GM18909 (cell line): ENCODE data around the gene SMARCC1.

ENCODE experiments used
- ATAC-seq: cut with Tn5 transposase; IDR thresholded peaks from one replicate; pipeline ENCODE4 v1.9.1; 2021; ENCODE audit warnings: mild to moderate bottlenecking; ENCODE audit not compliant: unreplicated experiment, poor library complexity

The SMARCC1 gene

GRCh38 chr3:47712398-47712797, 69.3 kb downstream of the SMARCC1 start:
- no peak for ATAC-seq

GRCh38 chr3:47711596-47711995, 70.1 kb downstream of the SMARCC1 start:
- no peak for ATAC-seq

GRCh38 chr3:47705391-47705790, 76.3 kb downstream of the SMARCC1 start:
- ATAC-seq, result no peak

- ATAC-seq, result no peak
Measured at GRCh38 chr3:47704237-47704612, 77.5 kb downstream of the SMARCC1 start.

DNA sequence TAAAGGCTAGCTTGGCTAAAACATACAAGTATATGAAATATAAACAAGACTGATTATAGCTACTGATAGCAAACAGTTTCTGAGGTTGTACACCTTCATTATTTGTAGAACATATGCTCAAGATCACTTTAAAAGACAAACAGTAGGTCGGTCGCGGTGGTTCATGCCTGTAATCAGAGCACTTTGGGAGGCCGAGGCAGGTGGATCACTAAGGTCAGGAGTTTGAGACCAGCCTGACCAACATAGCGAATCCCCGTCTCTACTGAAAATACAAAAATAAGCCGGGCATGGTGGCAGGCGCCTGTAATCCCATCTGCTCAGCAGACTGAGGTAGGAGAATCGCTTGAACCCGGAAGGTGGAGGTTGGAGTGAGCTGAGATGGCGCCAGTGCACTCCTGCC, 80.3 kb downstream of the SMARCC1 start:
- ATAC-seq, result no peak

GRCh38 chr3:47692158-47692557, 89.5 kb downstream of the SMARCC1 start:
- ATAC-seq, result no peak

DNA sequence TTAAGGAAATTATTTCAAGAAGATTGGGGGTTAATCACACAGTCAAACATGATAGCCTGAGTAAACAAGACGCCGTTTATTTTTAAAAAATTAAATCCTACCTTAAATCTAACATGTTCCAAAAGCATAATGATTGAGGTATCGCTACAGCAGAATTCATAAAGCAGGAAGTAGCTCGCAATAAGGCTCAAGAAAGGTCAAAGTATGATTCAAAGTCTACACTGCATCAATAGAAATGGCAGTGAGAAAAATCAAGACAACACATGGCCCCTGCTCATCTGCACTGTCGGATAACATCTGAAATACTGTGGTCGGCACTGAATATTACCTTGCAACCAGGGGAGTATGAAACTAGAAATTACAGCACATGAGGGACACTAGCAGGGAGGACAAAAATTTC, 93.2 kb downstream of the SMARCC1 start:
- no peak for ATAC-seq

GRCh38 chr3:47685037-47685436, 96.7 kb downstream of the SMARCC1 start:
- no peak for ATAC-seq

DNA sequence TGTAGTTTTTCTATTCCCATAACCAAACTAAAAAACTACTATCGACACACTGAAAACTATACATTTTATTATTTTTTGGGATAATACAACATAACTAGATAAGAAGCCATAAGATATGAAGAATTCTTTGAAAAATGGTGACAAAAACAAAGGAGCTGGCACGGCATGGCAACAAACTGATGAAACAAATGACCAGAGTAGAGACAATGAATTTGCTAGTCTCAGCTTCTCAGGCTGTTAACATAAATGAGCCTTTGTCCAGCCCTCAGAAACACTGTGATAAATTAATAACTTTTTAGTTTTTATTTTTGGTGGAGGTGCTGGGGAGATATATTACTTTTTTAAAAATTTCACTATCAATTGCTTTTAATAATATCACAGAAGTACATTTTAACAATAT, 100.7 kb downstream of the SMARCC1 start:
- ATAC-seq, result no peak

- ATAC-seq, result no peak
Measured at GRCh38 chr3:47678446-47679338, 103.0 kb downstream of the SMARCC1 start.

- no peak for ATAC-seq
Measured at GRCh38 chr3:47669026-47669749, 112.5 kb downstream of the SMARCC1 start.

- ATAC-seq, result no peak
Measured at GRCh38 chr3:47666118-47666517, 115.6 kb downstream of the SMARCC1 start.

- no peak for ATAC-seq
Measured at GRCh38 chr3:47664519-47664918, 117.2 kb downstream of the SMARCC1 start.

GRCh38 chr3:47663630-47664240, 118.0 kb downstream of the SMARCC1 start:
- no peak for ATAC-seq

- ATAC-seq, result no peak
Measured at GRCh38 chr3:47661121-47661752, 120.5 kb downstream of the SMARCC1 start.

DNA sequence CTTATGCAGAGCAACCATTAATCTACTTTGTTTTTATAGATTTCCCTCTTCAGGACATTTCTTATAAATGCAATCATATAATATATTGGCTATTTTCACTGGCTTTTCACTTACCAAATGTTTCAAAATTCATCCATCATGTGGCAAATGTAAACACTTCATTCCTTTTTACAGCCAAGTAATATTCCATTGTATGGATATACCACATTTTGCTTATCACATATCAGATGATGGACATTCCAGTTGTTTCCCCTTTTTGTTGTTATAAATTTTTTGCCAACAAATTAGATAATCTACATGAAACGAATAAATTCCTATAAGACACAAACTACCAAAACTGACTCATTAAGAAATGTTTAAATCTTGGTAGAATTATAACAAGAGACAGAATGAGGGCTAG, 123.2 kb downstream of the SMARCC1 start:
- ATAC-seq, result no peak

DNA sequence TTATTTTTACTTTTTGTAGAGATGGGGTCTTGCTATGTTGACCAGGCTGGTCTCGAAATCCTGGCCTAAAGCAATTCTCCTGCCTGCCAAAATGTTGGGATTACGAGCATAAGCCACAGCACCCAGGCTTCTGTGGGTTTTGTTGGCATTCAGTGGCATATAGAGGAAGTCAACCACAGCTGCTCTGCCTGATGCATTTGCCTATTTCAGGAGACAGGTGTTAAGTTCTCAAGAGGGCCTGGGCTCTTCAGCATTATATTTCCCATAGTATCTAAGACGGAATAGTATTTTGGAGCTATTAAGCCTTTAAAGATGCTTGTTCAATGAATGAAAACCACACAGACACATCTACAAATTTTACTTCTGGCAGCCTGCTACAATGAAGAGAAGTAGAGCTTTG, 129.6 kb downstream of the SMARCC1 start:
- no peak for ATAC-seq

GRCh38 chr3:47650294-47650693, 131.4 kb downstream of the SMARCC1 start:
- ATAC-seq, result no peak

- ATAC-seq, result no peak
Measured at GRCh38 chr3:47647550-47647949, 134.1 kb downstream of the SMARCC1 start.

DNA sequence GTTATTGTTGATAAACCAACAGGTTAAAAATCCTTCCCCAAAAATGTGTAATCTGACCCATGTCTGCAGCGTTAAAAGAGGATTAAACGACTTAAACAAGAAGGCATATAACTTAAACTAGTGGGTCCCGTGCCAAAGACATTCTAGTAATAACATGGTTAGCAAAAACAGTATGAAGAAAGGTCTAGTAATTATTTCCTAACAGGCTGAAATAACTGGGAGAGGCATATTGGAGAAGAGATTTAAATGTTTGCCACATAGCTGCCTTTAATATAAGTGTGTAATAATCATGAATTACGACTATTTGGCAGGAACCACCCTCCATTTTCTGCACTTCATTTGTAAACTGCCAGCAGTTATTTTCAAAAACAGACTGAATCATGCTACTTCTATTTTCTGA, 135.3 kb downstream of the SMARCC1 start:
- no peak for ATAC-seq

- no peak for ATAC-seq
Measured at GRCh38 chr3:47645551-47645950, 136.1 kb downstream of the SMARCC1 start.
